Nephron progenitor cell (in vitro differentiated cells): ENCODE data around the gene RASSF1.

Experiments
- DNase-seq: peaks from one replicate; pipeline ENCODE4 v3.0.0; 2021
- H3K27ac Mint-ChIP-seq: 2 replicates; pipeline ENCODE4 v1.8.0; 2021; ENCODE audit warnings: mild to moderate bottlenecking, moderate library complexity, mixed read lengths
- H3K27me3 Mint-ChIP-seq: 2 replicates; pipeline ENCODE4 v1.8.0; 2021; ENCODE audit warnings: mild to moderate bottlenecking, low read depth, mixed read lengths; ENCODE audit not compliant: poor library complexity
- H3K36me3 Mint-ChIP-seq: 2 replicates; pipeline ENCODE4 v1.8.0; 2021; ENCODE audit warnings: low read depth, mixed read lengths
- H3K4me1 Mint-ChIP-seq: 2 replicates; pipeline ENCODE4 v1.8.0; 2021; ENCODE audit warnings: mixed read lengths
- H3K4me3 Mint-ChIP-seq: 2 replicates; pipeline ENCODE4 v1.8.0; 2021; ENCODE audit warnings: mild to moderate bottlenecking, moderate library complexity, mixed read lengths
- H3K9me3 Mint-ChIP-seq: 2 replicates; pipeline ENCODE4 v1.8.0; 2021; ENCODE audit warnings: mild to moderate bottlenecking, moderate library complexity, mixed read lengths
- TF ChIP-seq, protein P1 (sequence below): fragments of 200-600 bp; sonication (generic); IDR thresholded peaks from 2 replicates; pipeline ENCODE4 v1.5.0; 2021; ENCODE audit warnings: antibody characterized with exemption

The RASSF1 gene

DNA sequence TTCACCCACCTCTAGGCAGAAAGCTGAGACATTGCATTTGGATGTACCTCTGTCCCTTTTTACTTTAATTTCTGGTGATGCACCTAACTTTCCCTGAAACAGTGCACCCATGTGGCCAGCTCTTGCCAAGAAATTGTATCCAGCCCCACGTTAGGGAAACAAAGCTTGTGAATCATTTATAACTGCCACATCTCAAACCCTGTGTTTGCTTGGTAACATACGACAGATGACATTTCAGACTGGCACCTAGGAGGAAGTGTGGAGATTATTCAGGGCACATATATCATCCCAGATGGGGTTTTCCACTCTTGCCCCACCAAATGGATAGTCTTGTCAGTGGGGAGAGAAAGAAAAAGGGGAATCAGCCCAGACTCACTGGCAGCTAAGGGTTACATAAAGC is 12.1 kb upstream of the RASSF1 start:
- Mint-ChIP-seq H3K36me3 (peaks cover 14% of the 10 kb centered on the region), H3K27me3 (no peaks in the 10 kb centered on the region), H3K9me3 (no peaks in the 10 kb centered on the region), H3K27ac (no peak overlapping the region), H3K4me1 (peaks cover 35% of the 10 kb centered on the region), H3K4me3 (no peak overlapping the region)
- DNase-seq: no peak
- TF ChIP-seq, protein P1, sequence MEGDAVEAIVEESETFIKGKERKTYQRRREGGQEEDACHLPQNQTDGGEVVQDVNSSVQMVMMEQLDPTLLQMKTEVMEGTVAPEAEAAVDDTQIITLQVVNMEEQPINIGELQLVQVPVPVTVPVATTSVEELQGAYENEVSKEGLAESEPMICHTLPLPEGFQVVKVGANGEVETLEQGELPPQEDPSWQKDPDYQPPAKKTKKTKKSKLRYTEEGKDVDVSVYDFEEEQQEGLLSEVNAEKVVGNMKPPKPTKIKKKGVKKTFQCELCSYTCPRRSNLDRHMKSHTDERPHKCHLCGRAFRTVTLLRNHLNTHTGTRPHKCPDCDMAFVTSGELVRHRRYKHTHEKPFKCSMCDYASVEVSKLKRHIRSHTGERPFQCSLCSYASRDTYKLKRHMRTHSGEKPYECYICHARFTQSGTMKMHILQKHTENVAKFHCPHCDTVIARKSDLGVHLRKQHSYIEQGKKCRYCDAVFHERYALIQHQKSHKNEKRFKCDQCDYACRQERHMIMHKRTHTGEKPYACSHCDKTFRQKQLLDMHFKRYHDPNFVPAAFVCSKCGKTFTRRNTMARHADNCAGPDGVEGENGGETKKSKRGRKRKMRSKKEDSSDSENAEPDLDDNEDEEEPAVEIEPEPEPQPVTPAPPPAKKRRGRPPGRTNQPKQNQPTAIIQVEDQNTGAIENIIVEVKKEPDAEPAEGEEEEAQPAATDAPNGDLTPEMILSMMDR: no peak

DNA sequence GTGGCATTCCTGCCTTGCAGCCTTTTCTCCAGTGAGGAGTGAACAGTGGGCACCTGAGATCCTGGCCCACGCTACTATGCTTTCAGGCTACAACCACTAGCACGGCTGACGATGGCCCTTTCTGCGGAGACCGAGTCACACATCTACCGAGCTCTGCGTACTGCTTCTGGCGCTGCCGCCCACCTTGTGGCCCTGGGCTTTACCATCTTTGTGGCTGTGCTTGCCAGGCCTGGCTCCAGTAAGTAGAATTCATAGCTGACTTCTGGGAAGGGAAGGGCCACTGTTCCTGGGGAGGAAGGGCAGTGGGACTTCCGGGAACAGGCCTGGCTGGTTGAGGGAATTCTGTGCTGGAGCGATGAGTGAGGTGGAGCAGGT is 10.7 kb upstream of the RASSF1 start:
- Mint-ChIP-seq H3K9me3 (no peaks in the 10 kb centered on the region), H3K4me3 (peak overlapping the region; percentile 94), H3K4me1 (peaks cover 21% of the 10 kb centered on the region), H3K36me3 (peaks cover 14% of the 10 kb centered on the region), H3K27ac (peak overlapping the region; percentile 95), H3K27me3 (peaks cover 6% of the 10 kb centered on the region)
- TF ChIP-seq, protein P1: no peak
- DNase-seq: no peak

DNA sequence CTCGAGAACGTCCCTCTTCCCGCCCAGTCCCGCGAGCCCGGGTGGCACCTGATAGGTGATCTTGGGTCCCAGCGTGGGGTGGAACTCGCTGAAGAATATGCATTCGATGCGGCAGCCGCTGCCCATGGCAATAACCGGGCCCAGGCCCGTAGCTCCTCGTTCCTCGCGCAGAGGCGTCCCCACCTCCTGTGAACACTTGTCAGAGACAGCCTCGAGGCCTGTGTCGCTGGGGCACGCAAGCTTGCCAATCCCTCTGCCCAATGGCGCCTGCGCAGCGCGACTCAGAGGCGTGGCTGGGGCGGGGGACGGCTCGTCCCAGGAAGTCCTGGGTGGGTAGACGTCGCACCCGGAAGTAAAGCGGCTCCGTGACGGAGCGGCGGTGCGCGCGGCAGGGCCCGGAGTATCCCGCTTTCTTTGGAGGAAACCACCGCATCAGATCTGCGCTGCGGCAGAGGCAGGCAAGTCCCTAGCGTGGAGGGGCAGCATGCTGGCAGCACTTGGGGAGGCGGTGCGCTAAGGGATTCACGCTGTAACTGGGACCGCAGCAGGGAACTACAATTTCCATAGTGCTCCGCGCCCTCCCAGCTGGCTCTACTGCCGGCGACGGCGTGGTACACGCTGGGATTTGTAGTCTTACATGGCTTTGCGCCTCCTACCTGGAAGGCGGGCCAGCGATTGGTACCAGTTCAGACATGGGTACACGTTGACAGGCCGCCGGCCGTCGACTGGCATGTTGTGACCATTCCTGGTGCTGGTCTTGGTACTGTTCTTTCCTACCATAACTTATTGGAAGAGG is 10.1 kb upstream of the RASSF1 start, which contains the start of the genes CYB561D2 and NPRL2:
Gene CYB561D2 (plus strand): TSS at position 336 of the 796 bp plus-strand sequence. CDS start 572 bp downstream, outside the sequence.
Gene NPRL2 (minus strand): TSS at position 249 of the 796 bp plus-strand sequence. CDS start 123 bp downstream, at position 126.
- peaks cover 12% of the 10 kb centered on the region for H3K27me3 Mint-ChIP-seq
- TF ChIP-seq, protein P1: no peak
- peak within 1 kb of the TSS; percentile 94 for H3K4me3 Mint-ChIP-seq
- DNase-seq: peak; percentile 98
- H3K36me3 Mint-ChIP-seq: peaks cover 14% of the 10 kb centered on the region
- peak within 1 kb of the TSS; percentile 96 for H3K27ac Mint-ChIP-seq
- H3K9me3 Mint-ChIP-seq: no peaks in the 10 kb centered on the region
- peaks cover 24% of the 10 kb centered on the region for H3K4me1 Mint-ChIP-seq

DNA sequence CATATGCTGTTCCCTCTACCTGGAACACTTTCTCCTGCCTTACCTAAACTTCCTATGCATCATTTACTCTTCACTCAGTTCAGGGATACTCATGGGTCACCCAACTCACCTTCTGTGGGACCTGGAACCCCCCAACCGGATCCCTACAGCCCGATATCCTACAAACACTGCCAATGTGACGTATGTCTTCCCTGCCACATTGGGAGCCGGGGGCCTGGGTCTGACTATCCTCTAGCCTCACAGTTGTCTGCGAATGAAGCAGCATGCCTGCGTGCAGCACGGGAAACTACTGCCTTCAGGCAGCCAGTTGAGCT is 9.5 kb upstream of the RASSF1 start:
- Mint-ChIP-seq H3K4me3 (peak overlapping the region; percentile 94), H3K36me3 (peaks cover 14% of the 10 kb centered on the region), H3K9me3 (no peaks in the 10 kb centered on the region), H3K4me1 (peaks cover 25% of the 10 kb centered on the region), H3K27me3 (peaks cover 17% of the 10 kb centered on the region), H3K27ac (no peak overlapping the region)
- TF ChIP-seq, protein P1: no peak
- no peak for DNase-seq

DNA sequence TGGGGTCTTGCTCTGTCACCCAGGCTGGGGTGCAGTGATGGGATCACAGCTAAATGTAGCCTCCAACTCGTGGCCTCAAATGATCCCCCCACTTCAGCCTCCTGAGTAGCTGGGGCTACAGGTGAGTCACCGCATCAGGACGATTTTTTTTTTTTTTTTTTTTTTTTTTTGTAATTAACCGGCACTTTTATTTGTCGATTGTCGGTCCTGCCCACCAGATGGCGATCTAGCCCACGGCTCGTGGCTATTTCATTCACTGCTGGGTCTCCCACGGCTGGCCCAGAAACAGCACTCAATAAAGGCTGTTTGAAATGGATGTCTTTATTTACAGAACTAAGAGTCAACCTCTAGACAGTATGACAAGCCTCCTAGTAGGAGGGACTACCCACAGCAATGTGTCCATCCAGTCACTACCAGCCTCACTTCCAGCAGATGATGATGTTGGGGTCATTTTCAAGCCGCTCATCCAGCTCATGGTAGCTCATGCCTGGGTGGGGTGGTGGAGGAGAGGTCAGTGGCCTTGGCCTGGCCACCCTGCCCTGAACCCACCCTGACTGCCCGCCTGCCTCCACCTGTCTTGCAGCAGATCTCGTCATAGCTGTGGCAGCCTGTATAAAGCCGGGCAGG is 6.7 kb upstream of the RASSF1 start:
- peaks cover 25% of the 10 kb centered on the region for H3K4me1 Mint-ChIP-seq
- H3K9me3 Mint-ChIP-seq: peaks cover 4% of the 10 kb centered on the region
- H3K27ac Mint-ChIP-seq: no peak overlapping the region
- H3K4me3 Mint-ChIP-seq: peak overlapping the region; percentile 30
- H3K36me3 Mint-ChIP-seq: peaks cover 7% of the 10 kb centered on the region
- DNase-seq: peak; percentile 73
- peaks cover 46% of the 10 kb centered on the region for H3K27me3 Mint-ChIP-seq
- TF ChIP-seq, protein P1: peak; percentile 61
